TTC549 (cell line): ENCODE results near the gene ELP4.

Source experiments
- FAIRE-seq: peaks from 2 replicates; lab custom pipeline; 2012; peaks lifted over from hg19 to GRCh38; lab: Jason Lieb, UNC

The ELP4 gene

DNA sequence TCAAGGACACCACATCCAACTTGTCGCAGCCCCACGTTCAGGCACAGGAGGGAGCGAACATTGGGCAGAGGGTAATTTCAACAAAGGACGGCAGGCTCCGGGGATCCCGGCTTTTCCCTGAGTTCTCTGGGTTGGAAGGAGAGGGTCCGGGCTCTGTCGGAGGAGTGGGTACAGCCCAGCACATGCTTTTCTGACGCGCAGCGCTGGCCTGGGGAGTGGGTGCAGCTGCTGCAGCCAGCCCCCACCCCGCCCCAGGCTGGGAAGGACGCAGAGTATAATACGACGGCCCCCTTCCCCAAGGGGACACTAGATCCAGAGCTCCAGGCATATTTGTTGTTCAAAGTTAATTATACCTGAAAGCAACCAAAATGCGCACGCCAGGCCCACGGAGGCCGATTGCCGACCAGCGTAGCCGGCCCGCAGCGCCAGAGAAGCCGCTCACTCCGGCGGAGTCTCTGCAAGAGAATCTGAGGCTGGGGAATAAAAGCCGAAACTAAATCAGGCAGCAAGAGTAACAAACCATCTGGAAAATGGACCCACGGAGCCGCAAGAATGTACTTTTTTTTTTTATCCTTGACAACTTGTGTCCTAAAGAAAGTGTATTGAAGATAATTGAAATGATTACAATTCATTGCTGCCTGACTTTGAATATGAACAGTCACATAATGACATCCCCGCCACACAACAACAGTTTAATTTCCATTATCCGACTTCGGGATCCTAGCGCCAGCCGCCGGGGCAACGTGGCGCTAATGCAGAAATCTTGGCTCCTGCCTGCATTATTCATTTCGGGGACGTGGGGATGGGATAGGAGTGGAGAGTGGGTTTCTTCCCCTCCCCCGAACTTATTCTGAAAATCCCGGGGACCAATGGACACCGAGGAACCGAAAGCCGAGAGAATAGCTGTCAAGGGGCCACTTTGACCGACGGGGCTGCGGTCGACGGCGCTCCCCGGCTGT is 315.6 kb downstream of the ELP4 start:
- FAIRE-seq: no peak

DNA sequence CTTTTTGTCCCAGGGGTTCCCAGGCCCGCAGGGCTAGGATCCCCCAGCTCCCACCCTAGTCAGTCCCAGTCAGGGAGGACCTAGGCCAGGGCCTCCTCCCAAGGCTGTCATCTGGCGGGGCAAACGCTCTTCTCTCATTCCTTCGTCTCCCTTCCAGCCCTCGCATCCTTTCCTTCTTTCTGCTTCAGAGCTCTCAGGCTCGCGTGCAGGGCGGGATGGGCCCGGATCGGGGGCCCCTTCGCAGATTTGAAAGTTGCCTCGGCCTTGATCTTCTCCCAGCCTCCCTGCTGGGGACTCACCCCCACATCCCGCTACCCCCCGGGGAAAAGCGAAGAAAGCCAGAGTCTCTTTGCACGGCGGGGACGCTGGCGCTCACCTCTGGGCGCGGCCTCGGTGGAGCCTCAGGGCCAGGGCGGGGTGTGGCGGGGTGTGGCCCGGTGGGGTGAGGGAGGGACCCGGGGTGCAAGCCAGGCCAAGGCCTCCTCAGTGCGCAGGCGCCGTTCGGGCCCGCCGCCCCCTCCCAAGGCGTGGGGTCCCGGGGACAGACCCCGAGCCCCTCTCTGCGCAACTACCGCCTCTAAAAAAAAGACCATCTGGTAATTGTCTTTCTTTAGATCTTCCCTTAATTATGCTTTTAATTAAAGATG is 316.4 kb downstream of the ELP4 start:
- no peak for FAIRE-seq

GRCh38 chr11:31826536-31827438 is 317.2 kb downstream of the ELP4 start:
- FAIRE-seq: no peak

- no peak for FAIRE-seq
Measured at GRCh38 chr11:31827455-31828206, 318.1 kb downstream of the ELP4 start.

DNA sequence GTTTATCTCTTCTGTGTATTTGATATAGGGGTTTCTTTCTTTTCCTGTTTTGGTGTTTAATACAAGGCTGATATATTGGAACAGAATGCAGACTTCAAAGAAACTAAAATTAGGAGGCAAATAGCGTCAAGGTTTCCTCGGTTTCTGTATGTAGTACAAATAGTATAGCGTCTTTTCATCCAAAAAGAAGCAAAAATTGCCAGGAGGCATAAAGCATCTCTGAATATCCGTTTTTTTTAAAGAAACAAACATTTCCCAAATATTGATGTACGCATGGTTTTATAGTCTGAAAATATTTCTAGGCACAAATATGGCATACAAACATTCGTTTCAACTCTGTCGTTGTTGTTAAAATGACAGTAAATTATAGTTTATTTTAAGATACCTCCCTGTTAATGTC is 318.6 kb downstream of the ELP4 start:
- FAIRE-seq: no peak

GRCh38 chr11:31830406-31830805 is 320.8 kb downstream of the ELP4 start:
- no peak for FAIRE-seq

GRCh38 chr11:31834237-31834636 is 324.7 kb downstream of the ELP4 start:
- FAIRE-seq: no peak
